ENCODE measurements around the gene DUSP19.
A peak's percentile ranks its signal among the peaks of the same experiment; 100 is the strongest.
"Not testable (repeated sequence)": the region's sequence is repeated elsewhere in the genome, so short reads cannot be mapped to it uniquely, and the experiment has no call there.

DUSP19 gene, protein sequence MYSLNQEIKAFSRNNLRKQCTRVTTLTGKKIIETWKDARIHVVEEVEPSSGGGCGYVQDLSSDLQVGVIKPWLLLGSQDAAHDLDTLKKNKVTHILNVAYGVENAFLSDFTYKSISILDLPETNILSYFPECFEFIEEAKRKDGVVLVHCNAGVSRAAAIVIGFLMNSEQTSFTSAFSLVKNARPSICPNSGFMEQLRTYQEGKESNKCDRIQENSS

DNA sequence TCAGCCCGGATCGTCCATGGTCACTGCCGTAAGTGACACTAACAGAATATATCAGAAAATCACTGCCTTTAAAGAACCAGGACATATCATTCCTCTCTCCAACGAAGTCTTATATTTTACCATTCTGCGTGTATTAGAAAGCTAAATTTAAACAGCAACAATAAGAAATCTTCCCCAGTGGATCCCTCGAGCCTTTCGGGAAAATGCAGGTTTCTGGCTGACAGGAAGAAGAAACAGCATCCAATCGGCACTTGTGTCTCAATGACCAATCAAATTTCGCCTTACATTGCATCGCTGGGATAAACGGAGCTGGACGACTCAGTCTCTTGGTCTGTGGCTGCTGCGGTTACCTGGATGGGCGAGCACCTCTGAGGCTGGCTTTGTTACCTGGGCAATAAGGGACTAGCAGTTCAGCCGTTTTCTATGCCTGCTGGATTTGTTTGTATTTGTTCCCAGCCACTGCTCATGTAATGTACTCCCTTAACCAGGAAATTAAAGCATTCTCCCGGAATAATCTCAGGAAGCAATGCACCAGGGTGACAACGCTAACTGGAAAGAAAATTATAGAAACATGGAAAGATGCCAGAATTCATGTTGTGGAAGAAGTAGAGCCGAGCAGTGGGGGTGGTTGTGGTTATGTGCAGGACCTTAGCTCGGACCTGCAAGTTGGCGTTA, at the start of gene DUSP19:
Gene DUSP19 (plus strand): TSS at position 284 of the 675 bp plus-strand sequence. CDS start 187 bp downstream, at position 471.
- DNase-seq (ENCODE audit: extremely low spot score, insufficient read length, low read depth) = peak; percentile 55
- FAIRE-seq = peak; percentile 95

DNA sequence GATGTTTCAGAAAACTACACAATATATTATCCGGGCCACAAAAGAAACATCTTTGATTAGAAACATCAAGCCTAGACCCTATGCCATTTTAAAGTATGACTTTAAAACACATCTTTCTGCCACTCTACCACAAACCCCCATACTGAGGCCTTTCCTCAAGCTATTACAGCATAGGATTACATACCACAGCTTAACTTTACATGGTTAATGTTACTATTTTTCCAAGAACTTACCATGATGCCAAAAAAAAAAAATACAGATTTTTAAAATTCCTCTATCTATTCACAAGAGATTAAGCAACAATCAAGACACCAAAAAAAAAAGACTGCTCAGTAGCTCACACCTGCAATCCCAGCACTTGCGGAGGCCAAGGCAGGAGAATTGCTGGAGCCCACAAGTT, 49.3 kb upstream of the DUSP19 start:
- FAIRE-seq = no peak
- no peak for DNase-seq (ENCODE audit: extremely low spot score, insufficient read length, low read depth)

DNA sequence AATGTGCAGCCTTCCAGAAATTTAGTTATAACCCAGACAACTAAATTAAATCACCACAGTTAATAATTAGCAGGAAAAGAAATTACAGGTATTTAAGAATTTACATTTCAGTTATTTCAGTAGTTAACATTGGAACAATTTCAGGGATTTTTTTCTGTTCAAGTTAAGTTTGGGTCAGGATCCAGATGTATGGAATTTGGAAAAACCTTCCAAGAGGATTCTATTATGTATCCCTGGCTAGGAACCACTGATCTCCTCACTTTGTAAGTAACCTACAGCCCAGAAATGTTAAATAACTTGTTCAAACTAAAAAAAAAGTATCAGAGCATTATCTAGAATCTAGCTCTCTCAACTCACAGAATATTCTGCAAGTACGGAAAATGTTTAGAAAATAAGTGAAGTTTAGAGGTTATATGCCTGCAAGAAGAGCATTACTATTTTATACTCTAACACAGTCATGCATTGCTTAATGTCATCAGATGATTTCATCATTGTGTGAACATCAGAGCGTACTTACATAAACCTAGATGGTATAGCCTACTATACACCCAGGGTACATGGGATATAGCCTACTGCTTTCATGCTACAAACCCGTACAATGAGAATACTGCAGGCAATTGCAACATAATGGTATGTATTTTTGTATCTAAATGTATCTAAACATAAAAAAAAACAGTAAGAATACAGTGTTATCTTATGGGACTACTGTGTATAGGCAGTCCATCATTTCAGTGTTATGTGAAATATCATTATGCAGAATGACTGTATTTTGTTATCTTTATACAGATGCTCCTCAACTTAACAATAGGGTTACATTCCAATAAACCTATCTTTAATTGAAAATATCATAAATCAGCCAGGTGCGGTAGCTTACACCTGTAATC, 46.4 kb upstream of the DUSP19 start:
- FAIRE-seq = no peak
- DNase-seq (ENCODE audit: extremely low spot score, insufficient read length, low read depth) = no peak

DNA sequence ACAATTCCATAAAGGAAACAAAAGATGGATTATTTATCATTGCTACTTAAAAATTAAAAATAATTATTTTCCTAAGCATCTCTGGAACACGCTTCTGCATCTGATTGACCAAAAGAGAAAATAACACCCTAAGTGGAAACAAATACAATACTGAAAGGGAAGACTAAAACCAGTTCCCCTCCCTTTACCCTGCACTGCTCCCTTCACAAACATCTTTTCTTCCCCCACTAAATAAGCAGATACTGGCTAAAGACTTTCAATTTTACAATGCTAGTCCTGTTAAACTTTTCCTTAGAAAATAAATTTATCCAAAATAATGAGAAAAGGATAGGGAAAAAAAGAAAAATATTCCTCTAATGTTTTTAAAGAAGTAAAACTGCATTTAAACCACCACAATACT, 44.6 kb upstream of the DUSP19 start:
- no peak for FAIRE-seq
- no peak for DNase-seq (ENCODE audit: extremely low spot score, insufficient read length, low read depth)

DNA sequence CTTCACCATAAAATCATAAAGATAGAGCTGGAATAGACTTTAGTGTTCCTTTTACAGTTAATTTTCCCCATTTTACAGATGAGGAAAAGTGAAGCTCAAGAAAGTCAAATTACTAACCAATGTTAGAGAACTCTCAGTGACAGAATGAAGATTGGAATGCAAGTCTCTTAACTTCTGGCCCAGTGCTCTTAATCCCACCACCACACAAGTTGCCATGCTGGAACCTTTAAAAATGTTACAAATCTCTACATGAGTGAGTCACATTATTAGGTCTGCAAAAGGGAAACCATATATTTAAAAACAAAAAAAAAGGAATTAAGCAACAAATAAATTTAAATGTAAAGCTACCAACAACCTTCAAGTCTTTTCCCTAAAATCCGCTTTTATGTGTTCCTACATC, 43.7 kb upstream of the DUSP19 start:
- DNase-seq (ENCODE audit: extremely low spot score, insufficient read length, low read depth) (no peak), FAIRE-seq (no peak)

DNA sequence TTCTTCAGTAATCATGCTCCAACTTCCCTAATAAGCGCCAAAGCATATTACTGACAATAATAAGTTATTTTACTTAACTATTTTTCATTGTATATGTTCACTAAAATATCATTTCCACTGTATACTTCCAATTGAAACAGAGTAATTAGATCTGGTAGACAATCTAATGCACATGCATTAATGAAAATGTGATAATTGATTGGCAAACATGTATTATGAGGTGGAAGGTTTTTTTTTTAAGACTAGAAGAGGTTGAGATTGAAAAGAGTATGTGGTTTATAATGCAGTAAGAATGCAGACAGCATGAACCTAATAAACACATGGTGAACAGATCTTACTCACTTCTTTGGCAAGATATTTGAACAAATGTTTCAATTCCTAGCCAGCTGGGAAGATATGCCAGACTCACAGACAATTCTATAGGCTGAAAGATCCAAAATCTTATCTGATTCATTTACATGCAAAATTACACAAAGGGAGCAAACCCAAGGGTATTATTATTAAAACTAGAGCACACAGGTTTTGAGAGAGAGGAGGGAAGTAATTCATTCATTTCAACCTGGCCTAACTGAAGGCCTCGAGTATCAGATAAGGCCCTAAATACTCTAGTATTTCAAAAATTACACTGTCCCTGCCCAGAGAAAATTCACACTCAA, 43.1 kb upstream of the DUSP19 start:
- no peak for DNase-seq (ENCODE audit: extremely low spot score, insufficient read length, low read depth)
- FAIRE-seq = no peak

DNA sequence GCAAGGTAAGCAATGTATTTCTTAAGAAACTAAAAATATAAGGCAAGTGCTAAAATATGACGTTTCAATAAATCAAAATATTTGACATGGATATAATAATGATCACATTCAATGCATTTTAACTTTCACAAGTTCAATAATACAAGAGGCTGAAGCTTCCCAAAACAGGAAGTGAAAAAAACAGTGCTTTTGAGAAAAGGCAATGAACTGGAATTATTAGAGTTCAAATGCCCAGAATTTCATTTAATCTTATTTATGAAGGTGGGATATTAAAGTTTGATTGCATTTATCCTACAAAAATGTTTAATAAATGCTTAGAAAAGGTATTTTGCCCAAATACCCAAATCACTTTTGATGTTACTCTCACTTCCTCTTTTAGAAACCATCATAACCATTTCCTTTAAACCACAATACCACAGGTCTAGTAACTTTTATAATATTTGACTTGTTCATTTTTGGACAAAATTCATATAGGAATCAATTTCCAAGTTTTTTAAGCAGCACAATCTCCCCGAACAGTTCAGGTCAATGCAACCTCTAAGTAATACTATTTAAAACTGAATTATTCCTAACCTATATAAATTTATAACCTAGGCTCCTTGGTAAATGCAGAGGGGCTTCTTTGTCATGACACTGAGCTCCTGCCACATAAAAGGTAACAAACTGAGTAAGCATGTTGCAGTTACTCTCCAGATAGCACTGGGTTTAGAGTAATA, 42.4 kb upstream of the DUSP19 start:
- no peak for DNase-seq (ENCODE audit: extremely low spot score, insufficient read length, low read depth)
- FAIRE-seq = peak; percentile 68

DNA sequence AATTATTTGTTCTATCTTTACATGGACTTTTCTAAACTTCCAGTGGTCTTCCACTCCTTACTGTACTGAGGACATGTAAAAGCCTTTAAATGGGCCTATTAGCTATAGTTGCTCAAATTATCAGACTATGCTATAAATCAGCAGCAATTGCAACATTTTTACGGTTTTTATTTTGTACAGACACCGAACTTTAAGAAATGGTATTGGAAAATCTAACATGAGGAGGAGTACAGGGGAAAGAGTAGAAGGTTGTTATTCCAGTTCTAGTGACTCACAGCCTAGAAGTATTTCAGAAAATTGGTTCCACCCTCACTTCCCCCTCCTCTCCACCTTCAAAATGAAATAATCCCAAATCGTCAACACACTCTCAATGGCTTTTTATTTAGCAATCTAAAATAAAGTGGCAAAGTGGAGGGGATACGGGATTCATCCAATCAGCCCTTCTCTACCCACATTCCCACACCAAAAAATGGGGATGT, 41.4 kb upstream of the DUSP19 start:
- FAIRE-seq = no peak

DNA sequence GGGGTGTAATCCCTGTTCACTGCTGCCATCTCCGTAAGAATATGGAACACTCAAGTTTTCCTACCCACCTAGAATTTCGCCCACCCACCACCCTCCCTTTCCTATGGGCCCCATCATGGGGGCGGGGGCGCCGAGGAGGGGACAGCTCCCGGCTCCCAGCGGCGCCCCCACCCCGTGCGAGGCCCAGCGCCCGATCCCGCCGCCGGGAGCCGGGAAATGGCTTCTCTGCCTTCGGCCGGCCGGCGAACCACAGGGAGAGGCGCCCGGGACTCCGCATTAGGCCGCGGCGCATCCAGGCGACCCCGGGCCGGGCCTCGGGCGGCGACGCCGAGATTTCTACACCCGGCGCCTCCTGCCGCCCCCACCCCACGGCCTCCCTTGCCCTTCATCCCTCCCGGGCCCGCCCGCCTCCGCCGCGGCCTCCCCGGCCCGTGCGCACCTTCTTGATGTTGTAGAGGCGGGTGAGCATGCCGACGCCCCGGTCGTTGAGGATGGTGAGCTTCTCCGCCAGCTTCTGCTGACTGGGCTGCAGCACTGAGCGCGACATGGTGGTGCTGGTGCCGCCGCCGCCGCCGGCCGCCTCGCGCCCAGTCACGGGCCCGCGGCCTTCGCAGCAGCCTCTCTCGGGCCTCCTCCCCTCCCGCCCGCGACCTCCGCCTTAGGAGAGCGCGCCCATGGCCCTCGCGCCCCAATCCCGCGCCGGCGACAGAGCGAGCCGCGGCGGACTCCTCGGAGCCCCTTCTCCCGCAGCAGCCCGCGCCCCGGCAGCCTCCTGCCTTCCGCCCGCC, 40.8 kb upstream of the DUSP19 start:
- no peak for DNase-seq (ENCODE audit: extremely low spot score, insufficient read length, low read depth)

More for the DNA sequence above, 41.4 kb upstream of the DUSP19 start:
- no peak for DNase-seq (ENCODE audit: extremely low spot score, insufficient read length, low read depth)

DNA sequence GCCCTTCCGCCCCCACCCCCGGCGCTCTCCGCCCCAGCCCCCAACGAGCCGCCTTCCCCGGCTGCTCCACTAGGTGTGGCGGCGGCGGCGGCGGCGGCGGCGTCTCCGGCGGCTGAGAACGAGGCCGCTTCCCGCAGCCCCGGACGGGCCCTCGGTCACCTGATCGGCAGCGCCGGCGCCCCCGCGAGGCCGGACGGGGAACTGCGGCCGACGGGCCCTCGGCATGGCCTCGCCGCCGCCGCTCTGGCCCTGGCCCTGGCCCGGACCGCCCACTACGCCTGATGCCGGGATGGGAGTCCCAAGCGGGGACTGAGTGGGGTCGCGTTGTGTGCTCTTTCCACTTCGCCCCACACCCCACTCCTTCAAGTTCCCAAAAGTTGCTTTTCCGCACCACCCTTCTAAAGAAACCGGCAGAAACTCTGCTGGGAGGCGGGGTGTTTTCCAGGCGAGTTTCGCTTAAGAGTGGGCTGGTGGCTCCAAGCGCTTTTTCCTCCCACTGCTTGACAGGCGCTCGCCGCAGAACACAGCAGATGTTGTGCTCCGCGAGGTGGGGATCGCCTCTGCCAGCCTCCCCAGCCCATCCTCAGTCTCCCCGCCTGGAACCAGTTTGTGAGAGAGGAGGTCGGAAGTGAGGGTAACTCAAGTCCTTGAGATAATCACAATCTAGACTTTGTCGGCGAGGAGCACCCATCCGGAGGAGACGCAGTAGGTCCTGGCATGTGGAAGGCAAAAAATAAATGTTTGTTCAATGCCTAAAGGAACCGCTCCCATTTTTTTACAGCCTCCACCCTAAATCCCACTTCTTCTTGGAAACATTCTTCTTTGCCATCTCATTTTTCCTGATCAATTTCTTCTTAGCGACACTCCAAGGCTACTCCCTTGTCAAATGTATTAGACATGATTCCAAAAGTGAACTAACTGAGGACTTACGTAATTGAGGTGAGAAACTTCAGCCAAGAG, 39.9 kb upstream of the DUSP19 start, which contains the start of gene NCKAP1:
Gene NCKAP1 (minus strand): TSS at position 117 of the 960 bp plus-strand sequence. CDS start 358 bp downstream, outside the sequence.
- FAIRE-seq (peak; percentile 47), DNase-seq (ENCODE audit: extremely low spot score, insufficient read length, low read depth) (peak; percentile 66)

More for the DNA sequence above, 40.8 kb upstream of the DUSP19 start:
- no peak for FAIRE-seq

DNA sequence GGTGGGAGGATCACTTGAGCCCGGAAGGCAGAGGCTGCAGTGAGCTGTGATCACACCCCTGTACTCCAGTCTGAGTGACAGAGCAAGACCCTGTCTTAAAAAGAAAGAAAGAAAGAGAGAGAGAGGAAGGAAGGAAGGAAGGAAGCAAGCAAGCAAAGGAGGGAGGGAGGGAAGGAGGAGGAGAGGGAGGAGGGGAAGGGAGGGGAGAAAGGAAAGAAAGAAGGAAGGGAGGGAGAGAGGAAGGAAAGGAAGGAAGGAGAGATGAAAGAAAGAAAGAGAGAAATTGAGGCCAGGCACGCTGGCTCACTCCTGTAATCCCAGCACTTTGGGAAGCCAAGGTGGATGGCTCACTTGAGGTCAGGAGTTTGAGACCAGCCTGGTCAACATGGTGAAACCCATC, 37.9 kb upstream of the DUSP19 start:
- no peak for DNase-seq (ENCODE audit: extremely low spot score, insufficient read length, low read depth)
- FAIRE-seq = no peak

DNA sequence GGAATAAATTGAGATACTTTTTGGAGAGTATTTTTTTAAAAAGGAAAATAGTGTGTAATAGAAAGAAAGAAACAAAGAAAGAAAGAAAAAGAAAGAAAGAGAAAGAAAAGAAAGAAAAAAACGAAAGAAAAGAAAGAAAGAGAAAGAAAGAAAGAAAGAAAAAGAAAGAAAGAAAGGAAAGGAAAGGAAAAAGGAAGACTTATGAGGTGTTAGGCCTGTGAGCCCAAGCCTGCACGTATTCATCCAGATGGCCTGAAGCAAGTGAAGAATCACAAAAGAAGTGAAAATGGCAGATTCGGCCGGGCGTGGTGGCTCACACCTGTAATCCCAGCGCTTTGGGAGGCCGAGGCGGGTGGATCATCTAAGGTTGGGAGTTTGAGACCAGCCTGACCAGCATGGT, 35.0 kb upstream of the DUSP19 start:
- DNase-seq (ENCODE audit: extremely low spot score, insufficient read length, low read depth); FAIRE-seq: not testable (repeated sequence)

DNA sequence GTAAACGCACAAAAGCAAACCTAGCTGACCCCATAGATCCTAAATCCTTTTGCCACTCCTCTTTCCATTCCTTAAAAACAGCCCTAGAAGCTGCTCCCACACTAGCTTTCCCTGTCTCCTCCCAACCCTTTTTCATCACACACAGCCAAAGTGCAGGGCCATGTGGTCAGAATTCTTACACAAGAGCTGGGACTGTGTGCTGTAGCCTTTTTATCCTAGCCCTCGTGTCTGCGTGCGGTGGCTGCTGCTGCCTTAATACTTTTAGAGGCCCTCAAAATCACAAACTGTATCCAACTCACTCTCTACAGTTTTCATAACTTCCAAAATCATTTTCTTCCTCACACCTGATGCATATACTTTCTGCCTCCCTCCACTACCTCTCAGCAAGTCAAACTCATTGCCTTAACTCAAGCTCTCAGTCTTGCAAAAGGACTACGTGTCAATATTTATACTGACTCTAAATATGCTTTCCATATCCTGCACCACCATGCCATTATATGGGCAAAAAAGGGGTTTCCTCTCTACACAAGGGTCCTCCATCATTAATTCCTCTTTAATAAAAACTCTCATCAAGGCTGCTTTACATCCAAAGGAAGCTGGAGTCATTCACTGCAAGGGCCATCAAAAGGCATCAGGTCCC, 30.9 kb upstream of the DUSP19 start:
- not testable (repeated sequence) for DNase-seq (ENCODE audit: extremely low spot score, insufficient read length, low read depth); FAIRE-seq

DNA sequence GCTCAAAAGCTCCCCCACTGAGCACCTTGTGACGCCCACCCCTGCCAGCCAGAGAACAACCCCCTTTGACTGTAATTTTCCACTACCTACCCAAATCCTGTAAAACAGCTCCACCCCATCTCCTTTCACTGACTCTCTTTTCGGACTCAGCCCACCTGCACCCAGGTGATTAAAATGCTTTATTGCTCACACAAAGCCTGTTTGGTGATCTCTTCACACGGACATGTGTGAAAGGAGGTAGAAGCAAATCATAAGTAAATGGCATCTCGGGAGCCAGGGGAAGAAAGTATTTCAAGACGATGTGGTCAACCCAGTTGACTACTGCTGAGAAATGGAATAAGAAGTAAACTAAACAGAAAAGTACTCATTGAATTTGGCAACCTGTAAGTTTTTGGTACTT, 29.1 kb upstream of the DUSP19 start:
- FAIRE-seq (no peak), DNase-seq (ENCODE audit: extremely low spot score, insufficient read length, low read depth) (no peak)

DNA sequence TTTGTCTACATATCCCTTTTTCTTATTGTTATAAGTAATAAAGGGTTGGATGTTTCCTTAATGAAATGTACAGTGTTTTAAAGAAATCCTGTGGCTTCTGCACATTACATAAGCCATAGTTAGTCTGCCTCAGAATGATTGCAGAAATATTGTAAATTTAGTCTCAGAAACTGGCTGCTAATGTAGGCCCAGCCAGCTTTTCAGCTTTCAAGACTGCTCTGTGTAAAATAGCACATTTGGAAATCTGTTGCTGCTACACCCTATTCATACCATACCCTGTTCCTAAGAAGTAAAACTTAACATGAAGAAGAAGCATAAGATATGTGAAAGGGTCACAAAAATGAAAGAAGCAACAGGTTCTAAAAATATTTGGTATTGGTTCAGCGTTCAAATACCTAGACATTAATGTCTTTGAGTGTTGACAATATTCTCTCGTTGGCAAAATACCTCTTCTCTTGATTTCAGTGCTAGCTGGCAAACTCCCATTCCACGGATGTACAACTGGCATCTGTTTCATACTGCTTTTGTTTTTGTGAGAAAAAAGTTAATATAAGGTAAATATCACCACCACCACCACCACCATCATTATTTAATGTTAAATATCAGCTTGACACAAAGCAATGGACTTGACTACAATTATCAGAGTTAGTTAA, 21.1 kb upstream of the DUSP19 start:
- FAIRE-seq = no peak
- no peak for DNase-seq (ENCODE audit: extremely low spot score, insufficient read length, low read depth)

DNA sequence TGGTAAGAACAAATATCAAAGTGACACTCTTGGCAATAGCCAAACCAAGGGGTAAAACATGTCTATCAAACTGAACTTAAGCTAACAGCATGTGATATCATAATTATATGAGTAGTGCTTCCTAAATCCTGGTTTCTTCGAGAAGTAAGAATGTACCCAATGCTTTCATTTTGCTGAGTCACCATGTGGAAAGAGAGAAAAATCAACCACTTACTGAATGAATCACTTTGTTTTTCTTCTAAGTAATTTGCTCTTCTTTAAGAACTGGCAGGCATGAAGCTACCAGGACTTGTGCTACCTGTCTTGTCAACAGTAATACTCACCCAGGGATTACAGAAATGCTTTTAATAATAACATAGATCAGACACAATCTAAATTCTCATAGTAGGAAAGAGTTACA, 19.0 kb upstream of the DUSP19 start:
- DNase-seq (ENCODE audit: extremely low spot score, insufficient read length, low read depth) (no peak), FAIRE-seq (no peak)

Data from GM18507 (cell line).